GM21825 (cell line): ENCODE results near the gene TXK.

ENCODE experiments used
- ATAC-seq: cut with Tn5 transposase; IDR thresholded peaks from one replicate; pipeline ENCODE4 v1.9.1; 2021; ENCODE audit warnings: mild to moderate bottlenecking, moderate library complexity; ENCODE audit not compliant: unreplicated experiment

TXK gene

GRCh38 chr4:48138511-48138910 is 4.5 kb upstream of the TXK start:
- no peak for ATAC-seq

- ATAC-seq: no peak
Measured at GRCh38 chr4:48137846-48138245, 3.8 kb upstream of the TXK start.

DNA sequence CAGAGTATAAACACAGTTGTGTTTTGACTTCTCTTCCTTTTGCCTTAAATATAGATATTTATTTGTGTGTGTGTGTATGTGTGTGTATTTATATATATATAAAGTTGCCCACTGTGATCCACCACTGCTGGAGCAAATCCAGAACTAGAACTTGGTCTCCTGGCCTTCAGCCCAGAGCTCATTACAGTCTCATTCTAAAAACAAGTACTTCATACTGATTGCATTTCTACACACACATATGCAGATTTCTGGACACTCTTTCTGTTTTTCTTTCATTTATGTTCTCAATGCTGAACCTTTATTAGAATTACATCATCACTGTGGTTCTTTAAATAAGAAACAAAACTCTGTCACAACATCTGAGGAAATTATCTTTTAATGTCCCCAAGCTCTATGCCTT is 381 bp downstream of the TXK start:
- no peak for ATAC-seq

DNA sequence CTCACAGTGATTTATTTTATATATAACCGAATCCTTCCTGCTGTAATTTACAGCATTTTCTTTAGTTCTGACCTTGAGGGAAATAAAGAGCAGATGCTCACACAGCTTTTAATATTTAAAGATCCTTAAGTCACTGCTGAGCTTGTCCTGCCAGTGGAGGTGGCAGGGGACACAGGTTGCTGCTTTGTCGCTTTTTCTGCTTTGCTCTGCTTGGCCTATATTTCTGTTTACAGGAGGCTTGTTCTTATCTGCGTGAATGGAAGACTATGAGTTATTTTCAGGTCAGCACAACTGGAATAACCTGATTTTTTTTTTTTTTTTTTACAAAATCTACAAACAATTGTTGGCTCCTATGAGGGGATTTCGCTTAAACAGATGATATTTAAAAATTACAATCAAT is 2.3 kb downstream of the TXK start:
- no peak for ATAC-seq

GRCh38 chr4:48130100-48130499 is 4.0 kb downstream of the TXK start:
- ATAC-seq: no peak

GRCh38 chr4:48129307-48130014 is 4.6 kb downstream of the TXK start:
- ATAC-seq: no peak

- ATAC-seq: peak; percentile 92
Measured at GRCh38 chr4:48127682-48128404, 6.2 kb downstream of the TXK start.

- no peak for ATAC-seq
Measured at GRCh38 chr4:48127231-48127630, 6.8 kb downstream of the TXK start.

- no peak for ATAC-seq
Measured at GRCh38 chr4:48126621-48127020, 7.4 kb downstream of the TXK start.

DNA sequence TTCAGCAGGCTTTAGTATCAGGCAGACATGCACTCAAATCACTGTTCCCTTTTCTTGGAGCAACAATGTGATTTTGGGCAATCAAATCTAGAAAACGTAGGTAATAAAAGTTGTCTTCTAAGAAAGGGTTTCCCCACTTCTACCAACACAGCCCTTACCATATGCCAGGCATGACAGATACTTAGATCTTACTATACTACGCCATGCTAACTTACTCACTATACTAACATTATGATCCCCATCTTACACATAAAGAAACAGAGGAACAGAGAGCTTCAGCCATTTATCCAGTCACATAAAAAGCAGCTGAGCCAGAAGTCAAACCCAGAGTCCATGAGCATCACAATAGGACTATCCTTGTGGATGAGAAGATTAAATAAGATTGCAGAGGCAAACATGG is 9.2 kb downstream of the TXK start:
- ATAC-seq: no peak

DNA sequence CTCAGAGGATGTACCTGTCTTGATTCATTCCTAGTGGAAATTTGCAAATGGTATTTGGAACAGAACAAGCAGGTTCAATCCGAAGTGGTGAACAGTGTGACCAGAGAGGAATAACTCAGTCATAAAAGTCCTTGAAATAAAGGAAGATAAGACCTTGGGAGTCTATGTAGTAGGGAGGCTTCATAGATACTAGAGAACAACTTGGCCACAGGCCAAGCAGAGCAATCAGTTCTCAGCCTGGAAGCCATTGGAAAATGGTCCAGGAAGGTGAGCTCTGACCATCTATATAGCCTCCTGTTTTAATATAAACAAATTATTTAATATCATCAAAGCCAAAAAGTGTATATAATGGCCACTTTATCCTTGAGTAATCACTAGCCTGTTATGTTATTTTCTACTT is 11.3 kb downstream of the TXK start:
- ATAC-seq: no peak

GRCh38 chr4:48121180-48121579 is 12.9 kb downstream of the TXK start:
- no peak for ATAC-seq

- ATAC-seq: no peak
Measured at GRCh38 chr4:48120132-48120531, 13.9 kb downstream of the TXK start.

DNA sequence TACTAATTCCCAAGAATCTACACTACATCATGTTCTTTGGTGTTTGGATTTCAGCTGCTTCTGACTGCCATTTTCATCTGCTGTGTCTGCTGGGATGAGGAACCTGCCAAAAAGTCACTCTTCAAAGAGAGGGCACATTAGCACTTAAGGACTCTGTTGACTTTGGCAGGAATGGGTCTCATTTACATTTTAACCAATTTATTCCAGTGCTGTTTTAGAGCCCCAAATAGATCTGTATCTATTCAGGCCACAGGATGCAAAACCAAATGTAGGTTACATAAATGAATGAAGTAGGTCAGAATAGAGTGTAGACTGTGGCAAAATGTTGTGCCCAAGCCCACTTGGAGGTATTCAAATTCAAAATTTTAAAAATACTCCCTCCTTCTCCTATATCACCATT is 14.4 kb downstream of the TXK start:
- no peak for ATAC-seq

DNA sequence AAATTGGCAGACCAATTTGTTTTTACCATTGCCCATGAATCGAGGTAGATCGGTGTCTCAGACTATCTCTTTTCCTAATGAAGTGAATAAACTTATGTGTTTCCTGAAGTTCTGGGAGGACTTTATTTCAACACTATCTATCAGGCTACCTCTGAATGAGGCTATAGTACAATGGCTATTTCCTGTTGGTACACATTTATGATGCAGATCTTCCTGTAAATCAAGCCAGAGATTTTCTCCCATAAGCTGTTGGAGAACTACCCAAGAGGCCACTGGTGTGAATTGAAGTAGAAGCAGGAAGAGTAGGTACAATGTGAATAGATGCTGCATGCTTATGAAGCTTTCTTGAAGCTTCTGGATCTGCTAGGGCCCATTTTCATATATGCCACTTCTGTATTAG is 16.0 kb downstream of the TXK start:
- ATAC-seq: no peak

GRCh38 chr4:48116582-48116981 is 17.5 kb downstream of the TXK start:
- ATAC-seq: no peak

GRCh38 chr4:48114412-48114811 is 19.6 kb downstream of the TXK start:
- no peak for ATAC-seq

DNA sequence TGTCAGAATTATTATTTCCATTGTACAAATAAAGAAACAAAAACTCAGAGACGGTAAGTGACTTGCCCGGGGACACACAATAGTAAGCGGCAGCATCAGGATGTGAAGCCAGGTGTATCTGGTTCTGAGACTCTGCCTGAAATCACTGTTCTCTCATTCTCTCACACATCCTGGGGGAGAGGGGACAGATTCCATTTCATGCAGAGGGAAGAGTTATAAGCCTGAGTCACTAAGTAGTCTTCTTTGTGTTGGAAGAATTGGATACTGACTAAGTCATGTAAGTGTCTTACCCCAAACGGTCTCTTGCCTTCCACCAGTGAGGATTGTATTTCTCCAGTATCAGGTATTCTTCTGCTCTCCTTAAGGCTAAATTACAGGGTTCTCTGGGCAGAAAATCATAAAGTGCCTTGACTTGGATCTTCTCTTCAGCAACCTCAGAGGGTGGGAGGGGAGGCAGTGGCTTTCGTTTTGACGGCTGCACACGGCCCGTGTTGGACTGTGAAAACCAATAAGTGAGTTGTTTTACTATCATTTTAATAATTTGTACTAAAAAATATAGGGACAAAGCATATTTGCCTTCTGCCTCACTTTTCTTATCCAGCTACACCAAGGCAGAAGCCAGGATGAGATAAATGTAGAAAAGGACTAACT is 21.9 kb downstream of the TXK start:
- no peak for ATAC-seq

GRCh38 chr4:48110452-48110978 is 23.5 kb downstream of the TXK start:
- no peak for ATAC-seq

GRCh38 chr4:48109413-48110263 is 24.4 kb downstream of the TXK start:
- peak; percentile 67 for ATAC-seq
